Caki2 (cell line): Measurements from ENCODE around the gene TSEN2. TPM values are rescaled to one million over a fixed set of nuclear protein-coding genes. Genes with fewer than 3 reads are reported as not detected.
"Not testable (repeated sequence)": the region's sequence is repeated elsewhere in the genome, so short reads cannot be mapped to it uniquely, and the experiment has no call there.

Source experiments
- DNase-seq: peaks from one replicate; pipeline ENCODE4 v3.0.0-alpha.2; 2015; ENCODE audit warnings: low read depth
- in situ Hi-C: cut with HindIII; loops from 2 replicates; pipeline ENCODE4 v1.10.0; 2016; ENCODE audit warnings: low sequenced_read_pairs, low pct_unique_long_range_greater_than_20kb, mixed read lengths
- total RNA-seq: library from RNA; depleted of rRNA; stranded (reverse); fragments of >200 nt; shearing (Covaris generic); gene quantifications from 2 replicates; pipeline ENCODE4 v1.2.3, GENCODE V29; 2014; ENCODE audit warnings: low replicate concordance

TSEN2 gene
- total RNA-seq, 1 experiment from 2014 or later: 25.4 TPM

DNA sequence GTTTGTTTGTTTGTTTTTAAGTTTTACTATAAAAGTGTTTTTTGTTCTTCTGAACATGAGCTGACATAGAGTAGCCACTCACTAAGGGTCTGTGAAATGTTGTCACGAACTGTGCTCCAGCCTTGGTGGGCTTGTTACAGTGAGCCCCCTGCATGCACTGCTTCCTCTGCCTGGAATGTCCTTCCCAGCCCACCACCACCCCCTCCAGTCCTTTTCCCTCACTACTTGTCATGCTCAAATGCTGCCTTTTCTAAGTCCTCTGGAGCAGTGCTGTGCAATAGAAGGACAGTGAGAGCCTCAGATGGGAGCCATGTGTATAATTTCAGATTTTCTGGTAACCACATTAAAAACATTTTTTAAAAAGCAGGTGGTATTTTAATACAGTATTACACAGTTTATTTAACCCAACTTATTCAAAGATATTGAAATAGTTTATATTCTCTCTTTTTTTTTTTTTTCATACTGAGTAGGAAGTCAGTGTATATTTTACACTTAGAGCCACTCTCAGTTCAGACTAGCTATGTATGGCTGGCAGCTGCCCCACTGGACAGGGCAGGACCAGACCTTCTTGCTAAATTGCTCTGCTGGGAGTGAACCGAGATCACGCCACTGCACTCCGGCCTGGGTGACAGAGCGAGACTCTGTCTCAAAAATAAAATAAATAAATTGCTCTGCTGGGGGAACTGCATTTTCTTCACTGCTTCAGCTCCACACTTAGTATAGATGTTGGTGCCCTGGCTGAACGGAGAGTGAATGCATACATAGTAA, 34.2 kb downstream of the TSEN2 start:
- in situ Hi-C loops: no loop called here
- DNase-seq: no peak

DNA sequence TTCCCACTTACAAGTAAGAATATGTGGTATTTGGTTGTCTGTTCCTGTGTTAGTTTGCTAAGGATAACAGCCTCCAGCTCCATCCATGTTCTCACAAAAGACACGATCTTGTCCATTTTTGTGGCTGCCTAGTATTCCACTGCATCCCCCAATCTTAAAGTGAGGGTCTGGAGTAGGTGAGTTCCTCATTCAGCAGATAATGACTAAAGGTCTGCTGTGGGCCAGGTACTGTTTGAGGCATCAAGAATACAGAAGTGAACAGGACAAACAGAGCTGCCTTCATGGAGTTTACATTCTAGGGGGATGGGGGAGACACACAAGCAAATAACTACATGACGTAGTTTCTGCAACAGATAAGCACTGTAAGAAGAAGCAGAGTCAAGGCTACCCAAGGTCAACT, 36.7 kb downstream of the TSEN2 start:
- no peak for DNase-seq
- in situ Hi-C loops: no loop called here

DNA sequence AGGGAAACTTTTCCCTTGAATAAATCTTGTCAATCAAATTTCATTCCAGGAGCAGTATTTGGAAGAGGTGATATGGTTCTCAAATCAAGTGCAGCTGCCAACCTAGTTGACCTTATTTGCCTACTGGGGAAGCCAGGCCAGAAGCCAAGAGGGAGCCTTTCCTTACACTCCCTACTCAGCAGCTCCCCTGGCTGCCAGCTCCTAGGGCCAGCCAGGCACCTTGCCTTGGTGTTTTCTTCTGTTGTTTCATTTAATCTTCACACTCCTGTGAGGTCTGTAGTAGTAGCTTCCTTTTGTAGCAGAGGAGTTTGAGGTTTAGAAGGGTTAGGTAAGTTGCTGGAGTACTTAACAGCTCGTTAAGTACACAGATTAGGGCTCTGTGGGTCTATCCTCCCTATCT, 38.4 kb downstream of the TSEN2 start:
- no peak for DNase-seq
- in situ Hi-C loops: no loop called here

DNA sequence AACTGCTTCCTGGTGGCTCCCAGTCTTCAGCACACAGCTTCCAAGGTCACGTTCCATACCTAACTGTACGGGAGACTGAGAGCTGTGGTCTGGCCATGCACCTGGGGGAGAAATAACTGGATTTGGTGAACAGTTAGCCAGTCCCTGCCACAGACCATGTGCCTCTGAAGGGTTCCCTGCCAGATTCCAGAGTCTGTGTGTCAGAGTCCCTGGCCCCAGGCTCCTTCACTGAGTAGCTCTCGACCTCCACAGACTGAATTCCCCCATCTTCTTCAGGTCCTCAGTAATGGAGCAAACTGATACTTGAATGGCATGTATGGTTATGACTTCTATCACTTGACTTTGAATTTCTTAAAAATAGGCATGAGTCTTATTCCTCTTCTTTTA, 43.5 kb downstream of the TSEN2 start:
- DNase-seq: no peak
- in situ Hi-C loops: no loop called here

DNA sequence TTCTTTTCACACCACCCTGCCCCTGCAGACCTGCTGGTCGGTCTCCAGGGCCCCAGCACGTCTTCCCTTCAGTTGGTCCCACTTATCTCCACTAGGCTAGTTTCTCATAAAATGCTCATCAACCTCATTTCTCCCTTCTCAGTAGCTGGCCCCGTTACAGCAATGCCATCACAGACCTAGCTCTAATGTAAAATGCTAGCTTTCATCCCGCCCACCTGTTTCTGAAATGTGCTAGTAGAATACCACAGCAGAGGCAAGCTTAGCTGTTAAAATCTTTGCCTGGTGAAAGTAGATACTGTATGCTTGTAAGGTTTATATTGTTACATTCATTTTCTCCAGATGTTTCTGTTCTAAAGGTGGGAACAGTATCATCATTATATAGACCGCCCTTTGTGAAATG, 47.9 kb downstream of the TSEN2 start:
- in situ Hi-C loops: no loop called here
- DNase-seq: no peak

DNA sequence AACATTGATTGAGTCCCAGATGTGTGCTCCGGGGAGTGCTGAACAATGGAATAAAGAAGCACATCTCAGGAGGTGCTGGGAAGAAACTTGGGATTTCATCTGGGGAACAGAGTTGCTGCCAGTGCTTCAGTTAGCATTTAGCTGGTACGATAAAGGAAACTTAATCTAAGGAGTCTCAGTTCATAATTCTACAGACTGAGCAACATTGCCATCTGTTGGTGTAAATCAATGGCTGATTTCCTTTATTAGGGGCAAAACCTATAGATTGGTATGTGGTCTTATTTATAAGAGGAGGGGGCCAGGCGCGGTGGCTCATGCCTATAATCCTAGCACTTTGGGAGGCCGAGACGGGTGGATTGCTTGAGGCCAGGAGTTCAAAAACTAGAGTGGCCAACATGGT, 52.1 kb downstream of the TSEN2 start:
- in situ Hi-C loops: no loop called here
- DNase-seq: no peak

DNA sequence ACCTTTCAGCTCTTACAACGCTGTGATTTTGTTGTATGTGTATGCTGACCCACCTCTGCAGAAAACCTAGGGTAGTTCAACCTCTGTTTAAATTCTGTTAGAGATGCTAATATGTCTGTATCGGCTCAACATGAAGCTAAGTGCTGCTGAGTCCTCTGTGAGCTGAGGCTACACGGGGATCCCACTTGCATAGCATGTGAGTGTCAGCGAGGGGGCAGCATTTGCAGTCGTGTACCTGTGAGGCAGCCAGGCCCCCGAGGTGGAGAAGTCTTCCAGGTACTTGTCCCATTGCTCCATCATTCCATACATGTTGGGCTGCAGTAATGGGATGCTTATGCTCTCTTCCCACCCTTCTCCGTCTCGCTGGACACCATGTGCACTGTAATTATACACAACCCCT, 57.3 kb downstream of the TSEN2 start:
- in situ Hi-C loops: no loop called here
- DNase-seq: no peak

DNA sequence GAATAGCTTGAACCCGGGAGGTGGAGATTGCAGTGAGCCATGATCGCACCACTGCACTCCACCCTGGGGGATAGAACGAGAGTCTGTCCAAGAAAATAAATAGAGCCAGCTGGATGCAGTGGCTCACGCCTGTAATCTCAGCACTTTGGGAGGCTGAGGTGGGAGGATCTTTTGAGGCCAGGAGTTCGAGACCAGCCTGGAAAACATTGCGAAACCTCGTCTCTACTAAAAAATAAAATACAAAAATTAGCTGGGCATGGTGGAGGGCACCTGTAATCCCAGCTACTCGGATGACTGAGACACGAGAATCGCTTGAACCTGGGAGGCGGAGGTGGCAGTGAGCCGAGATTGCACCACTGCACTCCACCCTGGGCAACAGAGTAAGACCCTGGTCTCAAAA, 59.2 kb downstream of the TSEN2 start:
- in situ Hi-C loops: not testable (repeated sequence)

DNA sequence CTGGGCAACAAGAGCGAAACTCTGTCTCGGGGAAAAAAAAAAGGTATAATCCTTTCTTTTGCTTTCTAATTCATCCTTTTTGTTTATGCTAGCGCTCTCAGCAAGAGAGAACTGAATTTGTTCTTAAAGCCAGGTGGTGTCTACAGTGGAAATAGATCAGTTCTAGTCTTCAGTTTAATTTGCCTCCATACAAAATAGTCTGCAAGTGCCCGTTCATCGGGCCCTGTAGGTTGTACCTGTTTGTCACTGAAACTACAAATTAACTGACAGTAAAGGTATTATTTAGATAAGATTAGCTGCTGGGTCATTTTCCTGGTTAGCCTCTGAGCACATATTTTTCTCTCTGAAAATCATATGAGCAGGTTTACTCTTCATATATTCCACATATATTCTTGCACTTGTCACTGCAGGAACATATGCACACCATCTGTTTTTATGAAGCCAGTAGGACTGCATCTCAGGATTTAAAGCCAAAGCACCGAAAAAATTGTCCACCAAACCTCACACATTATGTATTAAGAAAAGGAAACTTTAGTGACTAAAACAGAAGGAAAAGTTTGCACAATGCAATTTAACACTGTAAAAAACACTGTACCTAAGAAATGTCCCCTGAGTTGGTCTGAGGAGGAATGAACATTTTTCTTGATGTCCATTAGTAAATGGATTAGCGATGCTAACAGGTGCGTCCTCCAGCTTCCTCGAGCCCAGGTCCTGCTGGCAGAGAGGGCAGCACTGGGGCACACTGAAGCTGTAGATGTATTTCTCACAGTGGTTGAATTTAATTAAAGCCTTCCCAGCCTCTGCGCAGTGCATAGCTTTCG, 60.6 kb downstream of the TSEN2 start:
- DNase-seq: no peak
- in situ Hi-C loops: no loop called here

More for the DNA sequence above, 59.2 kb downstream of the TSEN2 start:
- not testable (repeated sequence) for DNase-seq

DNA sequence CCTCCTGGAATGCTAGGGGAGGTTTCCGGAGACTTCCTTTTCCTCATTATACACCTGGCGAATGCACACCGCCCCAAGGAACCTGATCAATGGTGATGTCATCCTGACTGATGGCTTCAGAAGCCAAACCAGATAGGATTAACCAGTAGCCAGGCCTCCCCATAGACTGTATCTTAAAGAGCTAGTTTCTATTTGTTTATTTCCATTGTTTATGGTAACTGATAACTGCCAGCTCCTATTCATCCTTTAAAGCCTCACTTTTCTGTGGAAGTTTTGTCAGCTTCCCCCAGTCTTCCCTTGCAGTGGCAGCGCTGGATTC, 61.2 kb downstream of the TSEN2 start, which contains the start of gene MKRN2OS:
MKRN2OS (minus strand) TSS at position 27 of the 319 bp plus-strand sequence. CDS start 35 bp downstream, outside the sequence.
- in situ Hi-C loops: no loop called here
- DNase-seq: no peak

DNA sequence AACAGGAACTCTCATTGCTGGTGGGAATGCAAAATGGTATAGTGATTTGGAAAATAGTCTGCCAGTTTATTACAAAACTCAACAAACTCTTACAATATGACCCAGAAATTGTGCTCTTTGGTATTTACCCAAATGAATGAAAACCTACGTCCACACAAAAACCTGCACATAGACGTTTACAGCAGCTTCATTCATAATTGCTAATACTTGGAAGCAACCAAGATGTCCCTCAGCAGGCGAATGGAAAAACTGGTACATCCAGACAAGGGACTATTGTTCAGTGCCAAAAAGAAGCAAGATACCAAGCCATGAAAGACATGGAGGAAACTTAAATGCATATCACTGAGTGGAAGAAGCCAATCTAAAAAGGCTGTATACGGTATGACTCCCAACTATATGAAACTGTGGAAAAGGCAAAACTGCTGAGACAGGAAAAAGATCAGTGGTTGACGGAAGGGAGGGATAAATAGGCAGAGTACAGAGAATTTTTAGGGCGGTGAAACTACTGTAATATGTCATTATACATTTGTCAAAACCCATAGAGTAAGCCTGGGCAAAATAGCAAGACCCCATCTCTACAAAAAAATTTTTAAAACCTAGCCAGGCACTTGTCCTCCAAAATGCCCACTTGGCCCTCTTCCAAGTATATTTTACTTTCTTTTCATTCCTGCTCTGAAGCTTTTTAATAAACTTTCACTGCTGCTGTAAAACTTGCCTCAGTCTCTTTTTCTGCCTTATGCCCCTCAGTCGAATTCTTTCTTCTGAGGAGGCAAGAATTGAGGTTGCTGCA, 65.9 kb downstream of the TSEN2 start:
- no peak for DNase-seq
- in situ Hi-C loops: no loop called here

DNA sequence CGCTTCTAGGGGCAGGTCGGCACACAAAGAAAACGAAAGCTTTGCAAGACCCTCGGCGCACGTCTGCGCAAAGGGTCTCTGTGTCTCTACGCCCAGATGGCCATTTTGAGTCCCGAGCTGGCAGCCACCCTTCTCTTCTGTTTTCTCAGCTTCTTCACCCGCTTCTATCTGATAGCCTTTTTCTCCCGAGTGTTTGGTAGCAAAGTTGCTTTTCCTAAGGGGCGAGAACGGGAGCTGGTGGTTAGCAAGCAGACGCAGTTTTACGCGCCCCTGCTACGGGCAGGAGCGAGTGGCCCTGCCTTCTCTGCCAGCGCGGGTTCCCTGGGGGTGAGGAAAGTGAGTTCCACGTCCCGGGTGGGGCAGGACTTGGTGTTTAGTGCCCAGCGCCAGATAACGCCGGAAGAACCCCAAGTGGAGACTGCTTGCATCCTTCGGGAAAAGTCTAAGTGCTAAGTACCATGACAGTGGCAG, 69.7 kb downstream of the TSEN2 start:
- in situ Hi-C loops: no loop called here
- no peak for DNase-seq

DNA sequence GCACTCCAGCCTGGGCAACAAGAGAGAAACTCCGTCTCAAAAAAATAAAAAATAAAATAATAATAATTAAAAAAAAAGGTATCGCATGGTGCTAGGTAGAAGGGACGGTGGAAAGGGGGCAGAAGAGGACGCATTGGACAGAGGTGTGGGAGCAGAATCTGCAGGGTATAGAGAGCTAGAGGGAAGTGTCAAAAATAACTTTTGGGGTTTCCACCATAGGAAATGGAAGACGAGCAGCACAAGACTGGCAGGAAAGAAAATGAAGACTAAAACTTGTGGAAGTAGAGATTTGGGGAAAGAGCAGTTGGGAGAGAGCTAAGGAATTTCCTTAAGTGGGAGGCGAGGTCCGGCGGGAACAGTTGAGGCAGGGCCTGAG, 72.0 kb downstream of the TSEN2 start:
- in situ Hi-C loops: no loop called here
- no peak for DNase-seq

DNA sequence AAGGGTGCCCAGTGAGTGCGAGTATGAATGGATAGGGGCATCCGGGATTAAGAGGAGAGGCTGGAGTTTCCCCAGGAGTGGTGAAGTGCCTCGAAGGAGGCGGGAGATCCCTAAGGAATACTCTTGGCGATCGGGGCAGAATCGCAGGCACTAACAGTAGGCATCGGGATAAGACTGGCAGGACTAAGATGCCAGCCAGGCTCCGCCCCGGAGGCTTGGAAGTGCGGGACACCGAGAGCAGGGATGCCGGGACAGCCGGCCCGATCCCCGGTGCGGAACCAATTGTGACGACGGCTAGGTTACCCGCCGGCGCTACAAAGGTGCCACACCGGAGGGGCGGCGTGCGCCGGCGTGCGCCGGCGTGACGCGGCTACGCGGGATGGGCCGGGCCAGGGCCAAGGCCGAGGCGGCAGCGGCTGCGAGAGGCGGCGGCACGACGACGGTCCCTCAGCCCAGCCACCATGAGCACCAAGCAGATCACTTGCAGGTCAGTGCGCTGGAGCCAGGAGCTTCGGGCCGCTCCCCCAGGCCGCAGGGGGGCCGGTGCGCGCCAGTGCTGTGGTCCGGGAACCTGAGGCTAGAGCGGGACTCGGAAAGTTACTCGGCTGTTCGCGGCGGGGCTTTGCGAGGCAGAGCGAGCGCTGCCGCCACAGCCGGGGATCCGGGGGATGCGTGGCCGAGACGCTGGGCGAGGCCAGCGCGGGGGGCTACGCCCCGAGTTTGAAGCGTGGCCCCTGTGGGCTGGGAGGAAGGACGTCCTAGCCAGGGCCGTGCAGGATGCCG, 72.6 kb downstream of the TSEN2 start, which contains the start of gene MKRN2:
MKRN2 (plus strand) TSS at position 398 of the 783 bp plus-strand sequence; CDS start at position 462, 64 bp downstream.
- DNase-seq: peak; percentile 83
- in situ Hi-C loops: no loop called here

DNA sequence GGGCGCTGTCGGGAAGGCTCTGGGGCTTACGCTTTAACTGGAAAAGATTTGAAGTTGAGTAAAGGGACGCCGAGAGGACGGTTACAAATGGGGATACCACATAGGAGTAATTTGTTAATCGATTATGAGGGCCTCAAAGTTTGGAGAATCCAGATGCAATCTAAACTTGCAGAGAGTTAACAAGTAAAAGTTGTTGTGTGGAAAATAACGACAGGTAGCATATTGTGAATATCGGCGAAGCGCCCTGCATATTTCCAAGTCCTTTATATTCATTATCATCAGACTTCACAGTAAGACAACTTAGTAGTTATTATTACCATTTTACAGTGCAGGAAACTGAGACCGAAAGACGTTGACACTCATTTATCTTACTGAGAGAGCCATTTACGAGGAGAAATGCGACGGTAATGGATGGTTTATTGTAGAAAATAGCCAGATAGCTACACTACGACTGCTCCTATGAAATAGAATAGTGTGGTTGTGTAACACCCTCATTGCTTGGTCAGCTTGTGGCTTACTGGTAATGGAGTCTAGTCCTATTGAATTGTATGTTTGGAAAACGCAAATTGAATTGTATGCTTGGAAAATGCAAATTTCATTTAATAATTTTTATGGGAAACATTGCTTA, 73.3 kb downstream of the TSEN2 start:
- DNase-seq: no peak
- in situ Hi-C loops: no loop called here

DNA sequence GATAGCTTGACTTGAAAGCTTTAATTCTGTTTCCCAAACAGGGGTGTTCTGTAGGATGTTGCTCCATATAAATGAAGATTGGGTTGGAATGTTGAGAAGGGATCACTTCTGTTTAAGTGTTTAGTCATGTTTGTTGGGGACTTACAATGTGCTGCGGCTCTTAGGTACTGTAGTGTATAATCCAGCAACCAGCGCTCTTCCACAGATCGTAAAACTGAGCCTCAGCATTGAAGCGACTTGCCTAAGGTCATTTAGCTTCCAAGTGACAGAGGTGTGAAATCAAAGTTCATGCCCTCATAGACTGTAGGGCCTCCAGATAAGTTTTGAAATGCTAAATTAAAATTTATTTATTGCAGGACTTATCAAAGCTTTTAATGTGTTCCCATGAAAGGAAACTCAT, 74.4 kb downstream of the TSEN2 start:
- DNase-seq: no peak
- in situ Hi-C loops: no loop called here

DNA sequence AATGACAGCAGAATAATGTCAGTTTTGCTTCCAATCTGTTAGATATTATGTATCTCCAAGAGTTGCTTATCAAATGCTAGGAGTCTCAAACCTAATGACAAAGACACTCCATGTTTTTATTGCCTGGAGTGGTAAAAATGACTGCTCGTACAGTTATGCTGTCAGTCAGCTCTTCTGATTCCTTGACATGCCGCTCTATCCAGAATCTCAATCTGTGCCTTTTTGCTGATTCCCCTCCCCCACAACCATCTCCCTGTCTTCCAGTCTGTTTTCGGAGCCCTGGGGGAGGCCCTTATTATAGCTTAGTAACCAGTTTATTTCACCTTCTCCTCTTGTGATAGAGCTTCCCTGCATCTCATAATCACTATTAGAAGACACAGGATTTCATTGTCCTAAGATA, 75.2 kb downstream of the TSEN2 start:
- in situ Hi-C loops: no loop called here
- no peak for DNase-seq
